IMR-90 (cell line): Measurements from ENCODE around the gene FNDC1. TPM values are rescaled to one million over a fixed set of nuclear protein-coding genes. Genes with fewer than 3 reads are reported as not detected.

Source experiments
- ATAC-seq: fragments of 200-7000 bp; cut with Tn5 transposase; 2 replicates; pipeline ENCODE4 v1.9.1; 2020; ENCODE audit warnings: low read depth, mild to moderate bottlenecking, moderate library complexity
- BruUV-seq: library from RNA; stranded (reverse); fragments of 400-500 nt; replicated peaks from 2 replicates; lab custom pipeline; 2021; lab: Mats Ljungman, UMichigan
- CTCF ChIA-PET: fragments of 300-600 bp; formaldehyde crosslinking; extraction: SDS; loops from one replicate; lab custom pipeline; 2021; ENCODE audit warnings: antibody characterized with exemption; lab: Yijun Ruan, JAX
- POLR2A ChIA-PET: fragments of 300-600 bp; sonication (Branson Sonifier 250); formaldehyde crosslinking; loops from one replicate; lab custom pipeline; 2022; ENCODE audit warnings: antibody characterized with exemption; ENCODE audit not compliant: unreplicated experiment; lab: Charles Lee
- DNase-seq: peaks from one replicate; pipeline ENCODE4 v3.0.0; 2013
- H2AFZ ChIP-seq: replicated peaks from 2 replicates; pipeline ENCODE3; 2013; ENCODE audit warnings: low read length, mild to moderate bottlenecking; ENCODE audit not compliant: poor library complexity
- H2AK5ac ChIP-seq: 2 replicates; pipeline ENCODE4 v1.6.1; 2013; ENCODE audit warnings: low read depth, low read length, inconsistent platforms
- H2AK9ac ChIP-seq: replicated peaks from 2 replicates; pipeline ENCODE3; 2013; ENCODE audit warnings: mild to moderate bottlenecking, low read depth, low read length, moderate library complexity; ENCODE audit not compliant: poor library complexity
- H2BK120ac ChIP-seq: 2 replicates; pipeline ENCODE4 v1.6.1; 2013; ENCODE audit warnings: low read depth, low read length, inconsistent platforms
- H2BK15ac ChIP-seq: 3 replicates; pipeline ENCODE4 v1.6.1; 2013; ENCODE audit warnings: low read depth, low read length, inconsistent platforms
- H2BK20ac ChIP-seq: 2 replicates; pipeline ENCODE4 v1.6.1; 2013; ENCODE audit warnings: low read depth, mild to moderate bottlenecking, inconsistent platforms, low read length, moderate library complexity
- H2BK5ac ChIP-seq: 2 replicates; pipeline ENCODE4 v1.6.1; 2013; ENCODE audit warnings: mild to moderate bottlenecking, low read depth, low read length, inconsistent platforms; ENCODE audit not compliant: poor library complexity, severe bottlenecking
- H3K14ac ChIP-seq: replicated peaks from 2 replicates; pipeline ENCODE4 v1.6.1; 2013; ENCODE audit warnings: low read depth, low read length, inconsistent platforms
- H3K18ac ChIP-seq: 2 replicates; pipeline ENCODE4 v1.6.1; 2013; ENCODE audit warnings: low read depth, low read length, control low read depth
- H3K23ac ChIP-seq: 2 replicates; pipeline ENCODE4 v1.6.1; 2013; ENCODE audit warnings: low read depth, low read length, inconsistent platforms
- H3K27ac ChIP-seq: 2 replicates; pipeline ENCODE4 v1.5.1; 2013; ENCODE audit warnings: mild to moderate bottlenecking, control low read depth, low read length; ENCODE audit not compliant: insufficient read depth
- H3K27me3 ChIP-seq: 2 replicates; pipeline ENCODE4 v1.6.1; 2013; ENCODE audit warnings: low read length; ENCODE audit not compliant: control insufficient read depth, insufficient read depth
- H3K36me3 ChIP-seq: 2 replicates; pipeline ENCODE4 v1.6.1; 2013; ENCODE audit warnings: low read length, mixed read lengths; ENCODE audit not compliant: control insufficient read depth, insufficient read depth
- H3K4ac ChIP-seq: 2 replicates; pipeline ENCODE4 v1.6.1; 2013; ENCODE audit warnings: low read depth, low read length, inconsistent platforms
- H3K4me1 ChIP-seq: 2 replicates; pipeline ENCODE4 v1.6.1; 2013; ENCODE audit warnings: low read length, mixed read lengths; ENCODE audit not compliant: control insufficient read depth, insufficient read depth
- H3K4me2 ChIP-seq: 2 replicates; pipeline ENCODE4 v1.6.1; 2013; ENCODE audit warnings: low read depth, mild to moderate bottlenecking, control low read depth, low read length, moderate library complexity
- H3K4me3 ChIP-seq: 2 replicates; pipeline ENCODE4 v1.5.1; 2013; ENCODE audit warnings: low read depth, mild to moderate bottlenecking, control low read depth, low read length, moderate library complexity; ENCODE audit not compliant: insufficient read depth
- H3K56ac ChIP-seq: 2 replicates; pipeline ENCODE4 v1.6.1; 2013; ENCODE audit warnings: low read length, inconsistent platforms; ENCODE audit not compliant: insufficient read depth; ENCODE audit errors: extremely low read depth
- H3K79me1 ChIP-seq, 2 experiments: 2 replicates each; pipeline ENCODE4 v1.6.1; 2013; ENCODE audit warnings: low read length in 2 of 2, inconsistent platforms in 1 of 2, low read depth in 1 of 2
- H3K9ac ChIP-seq: 2 replicates; pipeline ENCODE4 v1.6.1; 2013; ENCODE audit warnings: low read depth, low read length, control low read depth
- H3K9me1 ChIP-seq: 2 replicates; pipeline ENCODE4 v1.6.1; 2013; ENCODE audit warnings: low read length, inconsistent platforms; ENCODE audit not compliant: insufficient read depth
- H3K9me3 ChIP-seq: 2 replicates; pipeline ENCODE4 v1.6.1; 2013; ENCODE audit warnings: low read length; ENCODE audit not compliant: control insufficient read depth, insufficient read depth
- H4K20me1 ChIP-seq: 2 replicates; pipeline ENCODE4 v1.6.1; 2013; ENCODE audit warnings: low read length, inconsistent platforms; ENCODE audit not compliant: insufficient read depth
- H4K5ac ChIP-seq: 2 replicates; pipeline ENCODE4 v1.6.1; 2013; ENCODE audit warnings: mild to moderate bottlenecking, low read depth, low read length, control low read depth
- H4K8ac ChIP-seq, 2 experiments: 2 replicates each; pipeline ENCODE4 v1.6.1; 2013; ENCODE audit warnings: low read depth in 2 of 2, low read length in 2 of 2, control low read depth in 1 of 2, inconsistent platforms in 1 of 2
- H4K91ac ChIP-seq: 2 replicates; pipeline ENCODE4 v1.6.1; 2013; ENCODE audit warnings: low read depth, low read length, inconsistent platforms; ENCODE audit not compliant: insufficient read depth
- BHLHE40 ChIP-seq: fragments of 150-350 bp; IDR thresholded peaks from 2 replicates; pipeline ENCODE4 v1.6.1; 2016; ENCODE audit warnings: mild to moderate bottlenecking, low read depth, low read length
- CEBPB ChIP-seq: IDR thresholded peaks from 2 replicates; pipeline ENCODE4 v1.6.1; 2012; ENCODE audit warnings: low read depth, low read length, improper control_type of control experiment
- CHD1 ChIP-seq: IDR thresholded peaks from 2 replicates; pipeline ENCODE4 v1.6.1; 2012; ENCODE audit warnings: low read depth, low read length, improper control_type of control experiment
- MAZ ChIP-seq: IDR thresholded peaks from 2 replicates; pipeline ENCODE4 v1.6.1; 2012; ENCODE audit warnings: low read depth, mild to moderate bottlenecking, low read length, improper control_type of control experiment, moderate library complexity, borderline replicate concordance
- NFE2L2 ChIP-seq: fragments of 150-350 bp; IDR thresholded peaks from 2 replicates; pipeline ENCODE4 v1.6.1; 2016; ENCODE audit warnings: low read depth, mild to moderate bottlenecking, low read length
- POLR2A ChIP-seq: IDR thresholded peaks from 2 replicates; pipeline ENCODE4 v1.6.1; 2012; ENCODE audit warnings: mild to moderate bottlenecking, low read depth, low read length
- RAD21 ChIP-seq: IDR thresholded peaks from 2 replicates; pipeline ENCODE4 v1.6.1; 2012; ENCODE audit warnings: low read length, improper control_type of control experiment
- RCOR1 ChIP-seq: IDR thresholded peaks from 2 replicates; pipeline ENCODE4 v1.6.1; 2012; ENCODE audit warnings: mild to moderate bottlenecking, low read length, improper control_type of control experiment; ENCODE audit not compliant: insufficient replicate concordance
- SMC3 ChIP-seq: fragments of 150-350 bp; IDR thresholded peaks from 2 replicates; pipeline ENCODE4 v1.6.1; 2016; ENCODE audit warnings: low read depth, mild to moderate bottlenecking, antibody characterized with exemption, low read length, moderate library complexity
- WGBS, 2 experiments: methylation state at CpG; one replicate each; pipeline versions ENCODE4 v1.1.5 to v1.1.7; 2013; ENCODE audit warnings: missing lambda C conversion rate in 2 of 2; ENCODE audit not compliant: insufficient read length in 1 of 2; ENCODE audit errors: extremely low coverage in 2 of 2; 5-methylcytosine and 5-hydroxymethylcytosine counted together
- dilution Hi-C: fragments of 300-500 bp; cut with HindIII; formaldehyde crosslinking; loops from one replicate; pipeline ENCODE4 v1.14.3; 2018; ENCODE audit warnings: low sequenced_read_pairs; ENCODE audit not compliant: unreplicated experiment
- in situ Hi-C: fragments of 300-500 bp; cut with MboI; formaldehyde crosslinking; loops from 3 replicates; pipeline ENCODE4 v1.14.3; 2019; ENCODE audit warnings: low sequenced_read_pairs, inconsistent platforms, mixed read lengths
- intact Hi-C: fragments of 100-400 bp; cut with micrococcal nuclease; formaldehyde crosslinking; loops from 2 replicates; pipeline ENCODE4 v1.10.0; 2022
- polyA plus RNA-seq, 3 experiments: library from polyadenylated mRNA; depleted of rRNA; stranded (reverse); fragments of >200 nt; gene quantifications; 2 replicates each; pipeline ENCODE4 v1.2.3, GENCODE V29; 2012; ENCODE audit warnings: low replicate concordance in 1 of 3
- total RNA-seq: library from RNA; depleted of rRNA; stranded (reverse); fragments of >200 nt; gene quantifications from 2 replicates; pipeline ENCODE4 v1.2.3, GENCODE V29; 2012
- TF ChIP-seq, protein P1 (sequence below): conservative IDR thresholded peaks from 2 replicates; pipeline ENCODE4 v1.5.1; 2012; ENCODE audit warnings: mild to moderate bottlenecking, low read depth, low read length, improper control_type of control experiment
- TF ChIP-seq, protein P2 (sequence below): fragments of 150-350 bp; IDR thresholded peaks from 2 replicates; pipeline ENCODE4 v1.6.1; 2016; ENCODE audit warnings: low read depth, mild to moderate bottlenecking, low read length, moderate library complexity, borderline replicate concordance

The FNDC1 gene
- total and polyA plus RNA-seq, 2 of the 4 experiments (the other 2 are of a cell fraction), result 0.03 TPM; not detected in 1

DNA sequence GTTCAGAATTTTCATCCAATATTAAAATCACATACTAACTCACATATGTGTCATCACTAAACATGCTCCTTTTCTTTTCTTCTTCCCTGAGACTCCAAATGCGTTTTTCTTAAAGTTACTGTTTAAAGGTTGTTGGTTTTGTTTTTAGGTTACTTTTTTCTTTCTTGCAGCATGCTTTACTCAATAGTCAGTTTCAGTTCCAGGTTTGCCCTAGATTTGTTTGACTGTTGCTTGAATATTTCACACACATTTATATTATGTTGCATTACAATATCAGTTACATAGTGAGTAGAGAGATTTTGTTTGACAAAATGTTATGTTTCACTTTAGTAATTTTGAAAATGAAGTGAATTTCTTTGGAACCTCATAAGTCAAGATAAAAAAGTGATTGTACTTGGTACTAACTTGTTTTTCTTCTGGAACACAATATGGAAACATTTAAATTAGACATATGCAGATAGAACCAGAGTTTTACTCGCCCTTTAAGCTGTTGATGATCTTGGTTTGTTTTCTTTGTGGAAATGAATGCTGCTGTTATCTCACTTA is 27.3 kb downstream of the FNDC1 start:
- Histone ChIP-seq H3K4me2 (no peak overlapping the region), H4K5ac (no peak overlapping the region), H3K4me3 (no peak overlapping the region), H2BK20ac (no peak overlapping the region), H3K18ac (no peak overlapping the region), H2AFZ (no peak overlapping the region), H3K4ac (no peak overlapping the region), H3K4me1 (no peaks in the 10 kb centered on the region), H3K9me1 (no peaks in the 10 kb centered on the region), H2BK15ac (no peak overlapping the region), H3K36me3 (no peaks in the 10 kb centered on the region), H3K27ac (no peak overlapping the region), H3K27me3 (no peaks in the 10 kb centered on the region), H4K8ac (no peak overlapping the region), H3K9me3 (no peaks in the 10 kb centered on the region), H3K23ac (no peak overlapping the region), H4K91ac (no peak overlapping the region), H4K20me1 (no peaks in the 10 kb centered on the region), H2BK5ac (no peak overlapping the region), H2BK120ac (no peak overlapping the region), H2AK9ac (no peak overlapping the region), H3K14ac (no peak overlapping the region), H3K79me1 (no peaks in the 10 kb centered on the region), H3K56ac (no peak overlapping the region), H3K9ac (no peak overlapping the region), H2AK5ac (no peak overlapping the region)
- DNase-seq (no peak), ATAC-seq (no peak)
- dilution Hi-C loops (no loop called here), in situ Hi-C loops (loop anchor here (25.0 kb wide), 1 partner anchor 616 kb away; the partner anchor contains the start of gene PNLDC1), intact Hi-C loops (no loop called here)
- TF ChIP-seq NFE2L2 (no peak), RAD21 (no peak), SMC3 (no peak), CHD1 (no peak), BHLHE40 (no peak), RCOR1 (no peak), MAZ (no peak), POLR2A (no peak), CEBPB (no peak)
- TF ChIP-seq, protein P1, sequence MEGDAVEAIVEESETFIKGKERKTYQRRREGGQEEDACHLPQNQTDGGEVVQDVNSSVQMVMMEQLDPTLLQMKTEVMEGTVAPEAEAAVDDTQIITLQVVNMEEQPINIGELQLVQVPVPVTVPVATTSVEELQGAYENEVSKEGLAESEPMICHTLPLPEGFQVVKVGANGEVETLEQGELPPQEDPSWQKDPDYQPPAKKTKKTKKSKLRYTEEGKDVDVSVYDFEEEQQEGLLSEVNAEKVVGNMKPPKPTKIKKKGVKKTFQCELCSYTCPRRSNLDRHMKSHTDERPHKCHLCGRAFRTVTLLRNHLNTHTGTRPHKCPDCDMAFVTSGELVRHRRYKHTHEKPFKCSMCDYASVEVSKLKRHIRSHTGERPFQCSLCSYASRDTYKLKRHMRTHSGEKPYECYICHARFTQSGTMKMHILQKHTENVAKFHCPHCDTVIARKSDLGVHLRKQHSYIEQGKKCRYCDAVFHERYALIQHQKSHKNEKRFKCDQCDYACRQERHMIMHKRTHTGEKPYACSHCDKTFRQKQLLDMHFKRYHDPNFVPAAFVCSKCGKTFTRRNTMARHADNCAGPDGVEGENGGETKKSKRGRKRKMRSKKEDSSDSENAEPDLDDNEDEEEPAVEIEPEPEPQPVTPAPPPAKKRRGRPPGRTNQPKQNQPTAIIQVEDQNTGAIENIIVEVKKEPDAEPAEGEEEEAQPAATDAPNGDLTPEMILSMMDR, result no peak
- TF ChIP-seq, protein P2, sequence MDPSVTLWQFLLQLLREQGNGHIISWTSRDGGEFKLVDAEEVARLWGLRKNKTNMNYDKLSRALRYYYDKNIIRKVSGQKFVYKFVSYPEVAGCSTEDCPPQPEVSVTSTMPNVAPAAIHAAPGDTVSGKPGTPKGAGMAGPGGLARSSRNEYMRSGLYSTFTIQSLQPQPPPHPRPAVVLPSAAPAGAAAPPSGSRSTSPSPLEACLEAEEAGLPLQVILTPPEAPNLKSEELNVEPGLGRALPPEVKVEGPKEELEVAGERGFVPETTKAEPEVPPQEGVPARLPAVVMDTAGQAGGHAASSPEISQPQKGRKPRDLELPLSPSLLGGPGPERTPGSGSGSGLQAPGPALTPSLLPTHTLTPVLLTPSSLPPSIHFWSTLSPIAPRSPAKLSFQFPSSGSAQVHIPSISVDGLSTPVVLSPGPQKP, result no peak
- no CpG with 5 or more reads among the region's 2 CpGs for WGBS, 2 experiments
- CTCF ChIA-PET, result no interaction called here
- BruUV-seq, result no TSS peak
- POLR2A ChIA-PET, result no interaction called here
